ENCODE results near the gene DSC2. TPM values are rescaled to one million over a fixed set of nuclear protein-coding genes. Genes with fewer than 3 reads are reported as not detected.

DSC2 gene
- total RNA-seq, 1 experiment from 2014 or later, result 33.4 TPM

GRCh38 chr18:31148600-31148999 lies 46.4 kb upstream of the DSC2 start:
- ChIA-PET RAD21 (ENCODE audit: low non-redundant PET in 1 of 2, low total read pairs in 2 of 2, uncharacterized antibody in 2 of 2, unreplicated experiment in 2 of 2) (no interaction called here), CTCF (no interaction called here), POLR2A (no interaction called here)
- no peaks in the 10 kb centered on the region for H3K27me3 ChIP-seq (ENCODE audit: insufficient read depth, low read length)
- no peaks in the 10 kb centered on the region for H3K36me3 ChIP-seq (ENCODE audit: control insufficient read depth in 1 of 2, insufficient read depth in 2 of 2, low read length in 2 of 2)
- H3K4me3 ChIP-seq (replicated peaks in 1 of 2; ENCODE audit: low read depth in 1 of 2, low read length in 2 of 2), result no peak overlapping the region
- TF ChIP-seq MAX (IDR thresholded peaks at IDR 0.05), result no peak
- TF ChIP-seq ZBTB33 (IDR thresholded peaks at IDR 0.05; ENCODE audit: extremely low read depth, insufficient replicate concordance, low read length), result no peak
- TF ChIP-seq SIN3A (IDR thresholded peaks at IDR 0.05; ENCODE audit: low read depth), result no peak
- no peak for TF ChIP-seq CBX3 (IDR thresholded peaks at IDR 0.05; ENCODE audit: low read depth)
- no peak for TF ChIP-seq ATF3 (IDR thresholded peaks at IDR 0.05)
- TF ChIP-seq POLR2A (IDR thresholded peaks at IDR 0.05; ENCODE audit: borderline replicate concordance, extremely low read depth, insufficient read depth, insufficient read length), result no peak
- TF ChIP-seq TCF7L2 (IDR thresholded peaks at IDR 0.05; ENCODE audit: borderline replicate concordance, extremely low read depth, insufficient read depth, insufficient read length), result no peak
- TF ChIP-seq ZFX (IDR thresholded peaks at IDR 0.05), result no peak
- no peak for TF ChIP-seq JUND (IDR thresholded peaks at IDR 0.05)
- TF ChIP-seq POLR2AphosphoS5 (IDR thresholded peaks at IDR 0.05; ENCODE audit: low read depth, low read length), result no peak
- TF ChIP-seq EZH2 (IDR thresholded peaks at IDR 0.05), result no peak
- no peak for TF ChIP-seq SP1 (IDR thresholded peaks at IDR 0.05; ENCODE audit: low read depth)
- no peak for TF ChIP-seq YY1 (IDR thresholded peaks at IDR 0.05; ENCODE audit: extremely low read depth, insufficient replicate concordance, low read depth, low read length)
- no peak for TF ChIP-seq EZH2phosphoT487 (IDR thresholded peaks at IDR 0.05; ENCODE audit: borderline replicate concordance)
- TF ChIP-seq RAD21 (IDR thresholded peaks at IDR 0.05; ENCODE audit: low read depth), result no peak
- no peak for TF ChIP-seq SRF (IDR thresholded peaks at IDR 0.05; ENCODE audit: low read depth)
- TF ChIP-seq REST (IDR thresholded peaks at IDR 0.05; ENCODE audit: low read depth), result no peak
- TF ChIP-seq CTCF (IDR thresholded peaks at IDR 0.05 in 2 of 3, conservative IDR thresholded peaks at IDR 0.05 in 1 of 3; ENCODE audit: borderline replicate concordance in 1 of 3, insufficient read depth in 1 of 3, low read depth in 2 of 3, low read length in 2 of 3), result no peak
- TF ChIP-seq FOSL1 (IDR thresholded peaks at IDR 0.05; ENCODE audit: low read depth), result no peak
- no peak overlapping the region for H3K27ac ChIP-seq (ENCODE audit: low read depth, low read length)
- no peaks in the 10 kb centered on the region for H4K20me1 ChIP-seq (ENCODE audit: insufficient read depth)
- no peak overlapping the region for H3K4me2 ChIP-seq (ENCODE audit: low read length)
- no peaks in the 10 kb centered on the region for H3K4me1 ChIP-seq (ENCODE audit: control insufficient read depth in 1 of 2, insufficient read depth in 2 of 2, low read length in 2 of 2)
- ATAC-seq (no peak), DNase-seq (ENCODE audit: low read depth, low spot score) (no peak)
- intact Hi-C loops (cut with micrococcal nuclease), result no loop called here
- H2AFZ ChIP-seq (ENCODE audit: low read depth, low read length, poor library complexity, severe bottlenecking), result no peak overlapping the region
- H3K9me2 ChIP-seq (ENCODE audit: insufficient read depth), result no peaks in the 10 kb centered on the region
- H3K9ac ChIP-seq (ENCODE audit: low read length), result no peak overlapping the region
- H3K79me2 ChIP-seq (ENCODE audit: insufficient read depth, low read length), result no peaks in the 10 kb centered on the region
- BruUV-seq (replicated peaks), result no TSS peak
- no peaks in the 10 kb centered on the region for H3K9me3 ChIP-seq (ENCODE audit: control insufficient read depth in 1 of 2, insufficient read depth in 1 of 2, low read depth in 1 of 2, low read length in 2 of 2)
